GM18498 (cell line): ENCODE results near the gene FNBP1L.

Experiments
- ATAC-seq: cut with Tn5 transposase; IDR thresholded peaks from one replicate; pipeline ENCODE4 v1.9.1; 2021; ENCODE audit warnings: mild to moderate bottlenecking, moderate library complexity; ENCODE audit not compliant: unreplicated experiment

FNBP1L gene

DNA sequence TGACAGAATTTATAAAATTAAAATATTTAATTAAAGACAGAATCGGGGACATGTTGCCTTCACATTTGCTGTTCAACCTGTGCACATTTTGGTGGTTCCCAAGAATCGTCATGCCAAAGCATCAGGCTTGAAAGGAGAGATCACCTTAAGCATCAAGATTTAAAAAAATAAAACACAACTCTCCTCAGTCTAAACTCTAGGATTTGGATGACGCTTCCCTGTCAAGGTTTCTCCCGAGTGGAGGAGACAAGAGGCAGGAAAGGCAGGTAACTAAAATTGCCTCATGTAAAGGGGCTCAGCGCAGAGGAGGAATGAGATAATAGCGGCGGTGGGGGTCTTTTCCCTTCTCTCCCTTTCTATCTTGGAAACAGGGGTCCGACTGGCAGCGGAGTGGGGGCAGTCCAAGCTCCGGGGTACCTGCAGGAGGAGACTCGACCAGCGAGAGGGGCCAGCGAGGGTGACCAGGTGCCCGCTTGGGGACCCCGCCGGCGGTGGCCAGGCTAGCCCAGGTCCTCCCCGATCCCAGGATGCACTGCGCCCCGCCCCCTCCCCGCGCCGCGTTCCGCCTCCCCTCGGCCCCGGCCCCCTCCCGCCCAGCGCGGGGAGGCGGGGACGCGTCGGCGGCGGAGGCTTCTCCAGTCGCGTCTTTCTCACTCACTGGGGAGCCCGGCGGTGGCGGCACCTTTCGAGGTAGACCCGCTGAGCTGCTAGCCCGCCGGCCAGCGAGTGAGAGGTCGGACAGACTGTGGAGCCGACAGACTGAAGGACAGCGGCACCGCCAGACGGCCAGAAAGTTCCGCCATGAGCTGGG lies at the start of gene FNBP1L:
Gene FNBP1L (plus strand): TSS at position 638 of the 811 bp plus-strand sequence. CDS start 164 bp downstream, at position 802.
- ATAC-seq = no peak

DNA sequence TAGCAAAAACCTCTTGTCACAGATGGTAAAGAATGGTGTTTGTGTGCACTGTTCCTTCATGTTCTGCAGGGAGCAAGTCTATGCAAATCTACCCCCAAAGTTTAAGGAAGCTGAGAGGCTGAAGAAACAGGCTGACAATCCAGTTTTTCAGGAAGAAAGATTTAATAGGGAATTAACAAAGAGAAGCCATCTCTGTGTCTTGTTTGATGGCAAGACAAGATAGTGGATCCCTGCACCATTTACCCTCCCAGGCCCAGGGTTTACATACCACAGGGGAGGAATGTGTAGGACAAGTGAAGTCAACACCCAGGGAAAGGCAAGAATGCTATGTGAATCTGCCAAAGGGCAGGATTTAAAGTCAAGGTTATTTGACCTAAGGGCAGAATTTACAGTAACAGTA lies 48.1 kb upstream of the FNBP1L start:
- no peak for ATAC-seq

DNA sequence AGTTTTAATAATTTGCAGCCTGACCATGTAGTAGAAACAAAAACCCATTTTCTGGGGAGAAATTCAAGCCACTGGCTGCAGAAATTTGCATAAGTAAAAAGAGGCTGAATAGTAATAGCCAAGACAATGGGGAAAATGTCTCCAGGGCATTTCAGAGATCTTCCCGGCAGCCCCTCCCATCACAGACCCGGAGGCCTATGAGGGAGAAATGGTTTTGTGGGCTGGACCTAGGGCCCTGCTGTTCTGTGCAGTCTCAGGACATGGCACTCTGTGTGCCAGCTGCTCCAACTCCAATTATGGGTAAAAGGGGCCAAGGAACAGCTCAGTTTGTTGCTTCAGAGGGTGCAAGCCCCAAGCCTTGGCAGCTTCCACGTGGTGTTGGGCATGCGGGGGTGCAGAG lies 39.7 kb upstream of the FNBP1L start:
- no peak for ATAC-seq

DNA sequence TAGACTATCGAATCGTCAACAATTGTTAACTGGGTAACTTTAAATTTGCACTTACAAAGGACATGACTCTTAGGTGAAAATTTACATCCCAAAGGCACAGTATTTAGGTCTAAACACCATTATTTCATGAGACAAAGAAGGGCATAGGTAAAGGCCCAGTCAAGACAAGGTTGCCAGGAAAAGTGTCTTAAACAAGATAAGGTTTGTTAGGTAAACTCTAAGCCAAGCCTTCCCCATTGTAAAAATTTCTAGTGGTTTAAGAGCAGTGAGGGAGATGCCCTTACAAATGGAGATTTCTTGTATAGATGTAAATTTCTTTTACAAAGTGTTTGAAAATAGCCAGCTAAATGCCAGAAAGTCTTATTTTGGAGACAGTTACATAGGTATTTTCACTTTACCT lies 36.9 kb upstream of the FNBP1L start:
- ATAC-seq = no peak

DNA sequence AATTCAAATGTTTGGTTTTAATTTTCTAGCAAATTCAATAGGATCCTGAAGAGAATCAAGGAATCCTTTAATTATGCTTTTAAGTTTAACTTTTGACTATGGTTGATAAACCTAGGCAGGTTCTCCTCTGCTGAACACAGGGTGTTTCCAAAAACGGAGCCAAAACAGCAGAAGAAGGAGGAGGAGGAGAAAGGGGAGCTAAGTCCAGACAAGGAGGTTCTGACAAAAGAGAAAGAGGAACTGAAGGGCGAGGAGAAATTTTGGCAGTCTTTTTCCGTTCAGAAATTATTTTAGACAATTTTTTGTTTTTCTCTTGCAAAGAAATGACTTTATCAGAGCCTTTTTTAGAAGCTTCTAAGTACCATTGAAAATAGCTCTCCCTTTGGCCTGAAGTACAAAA lies 33.2 kb upstream of the FNBP1L start:
- ATAC-seq = no peak

DNA sequence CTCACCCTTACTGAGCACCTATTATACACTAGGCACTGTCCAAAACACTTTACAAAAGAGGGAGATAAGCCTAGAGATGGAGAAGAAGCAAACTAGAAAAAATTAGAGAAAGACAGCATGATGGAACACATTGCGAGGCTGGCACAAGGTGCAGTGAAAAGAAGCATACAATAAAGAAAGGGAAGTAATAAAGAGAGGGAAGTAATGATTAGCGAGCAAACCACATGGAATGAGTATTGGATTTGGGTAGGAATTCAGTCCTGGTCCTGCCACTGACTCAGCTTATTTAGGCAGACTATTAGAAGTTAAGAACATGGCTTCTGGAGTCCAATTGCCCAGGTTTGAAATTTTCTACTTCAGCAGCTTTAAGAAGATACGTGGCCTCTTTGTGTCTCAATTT lies 32.6 kb upstream of the FNBP1L start:
- no peak for ATAC-seq

DNA sequence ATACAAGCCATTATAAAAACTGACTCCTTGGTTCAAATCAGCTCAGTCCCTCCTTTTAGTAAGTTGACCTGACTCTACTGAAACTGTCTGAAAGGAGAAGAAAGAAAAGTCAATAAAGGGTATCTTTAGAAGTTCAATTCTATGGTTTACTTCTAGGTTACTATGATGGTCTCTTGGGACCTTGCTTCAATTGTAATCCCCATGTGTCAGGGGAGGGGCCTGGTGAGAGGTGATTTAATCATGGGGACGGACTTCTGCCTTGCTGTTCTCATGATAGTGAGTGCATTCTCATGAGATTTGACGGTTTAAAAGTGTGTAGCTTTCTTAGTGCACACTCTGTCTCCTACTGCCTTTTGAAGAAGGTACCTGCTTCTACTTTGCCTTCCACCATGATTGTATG lies 31.7 kb upstream of the FNBP1L start:
- ATAC-seq = no peak

DNA sequence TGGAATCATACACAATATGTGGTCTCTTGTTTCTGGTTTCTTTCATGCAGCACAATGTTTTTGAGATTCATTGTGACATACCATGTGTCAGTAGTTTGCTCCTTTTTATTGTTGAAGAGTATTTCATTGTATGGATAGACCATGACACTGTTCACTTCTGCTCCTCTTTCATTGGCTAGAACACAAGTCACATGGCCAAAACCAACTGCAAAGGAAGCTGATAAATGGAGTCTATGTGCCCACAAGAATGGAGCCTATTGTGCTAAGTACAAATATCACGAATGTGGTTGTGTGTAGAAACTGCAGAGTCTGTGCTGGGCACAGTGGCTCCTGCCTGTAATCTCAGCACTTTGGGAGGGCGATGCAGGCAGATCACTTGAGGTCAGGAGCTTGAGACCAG lies 28.6 kb upstream of the FNBP1L start:
- ATAC-seq = no peak

DNA sequence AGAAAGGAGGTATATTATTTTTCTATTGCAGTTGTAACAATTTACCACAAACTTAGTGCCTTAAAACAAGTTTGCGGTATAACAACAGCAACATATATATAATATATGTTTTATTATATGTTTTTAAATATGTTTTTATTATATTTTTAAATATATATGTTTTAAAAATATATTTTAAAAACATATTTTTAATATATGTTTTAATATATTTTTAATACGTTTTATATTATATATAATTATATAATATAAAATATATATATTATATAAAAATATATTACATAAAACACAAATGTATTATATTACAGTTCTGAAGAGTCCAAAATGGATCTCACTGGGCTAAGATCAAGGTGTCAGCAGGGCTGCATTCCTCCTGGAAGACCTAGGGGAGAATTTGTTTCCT lies 27.5 kb upstream of the FNBP1L start:
- ATAC-seq = no peak

DNA sequence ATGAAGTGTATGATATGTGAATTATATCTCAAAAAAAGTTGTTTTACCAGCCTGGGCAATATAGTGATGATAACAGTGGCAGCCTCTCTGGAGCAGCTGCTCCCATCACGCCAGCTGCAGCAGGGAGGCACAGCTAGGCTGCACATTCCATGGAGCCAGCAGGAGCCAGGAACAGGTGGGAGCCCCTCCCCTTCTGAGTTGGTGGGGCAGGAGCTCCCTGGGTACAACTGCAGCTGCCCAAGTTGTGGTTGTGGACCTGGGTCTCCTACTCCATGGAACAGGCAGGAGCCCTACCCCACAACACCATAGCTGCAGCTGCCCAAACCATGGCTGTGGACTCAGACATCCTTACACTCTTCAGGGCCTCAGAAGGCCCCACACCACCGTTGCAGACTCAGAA lies 21.7 kb upstream of the FNBP1L start:
- ATAC-seq = no peak

DNA sequence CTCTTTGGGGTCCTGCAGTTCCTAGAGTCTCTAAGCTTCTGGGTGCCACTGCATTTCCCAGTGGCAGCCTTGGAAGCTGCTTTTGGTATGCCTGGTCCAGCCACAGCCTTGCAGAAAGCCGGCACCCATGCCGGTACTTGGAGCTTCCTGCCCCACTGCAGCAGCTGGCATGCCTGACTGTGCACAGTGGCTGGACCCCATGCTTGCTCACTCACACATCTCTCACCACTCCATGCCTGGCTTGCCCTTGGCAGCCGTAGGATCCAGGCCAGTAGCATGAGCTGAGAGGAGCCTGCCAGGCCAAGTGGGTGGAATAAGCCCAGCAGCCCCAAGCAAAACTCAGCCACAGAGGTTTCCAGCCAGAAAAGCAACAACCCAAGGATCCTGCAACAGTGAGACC lies 20.3 kb upstream of the FNBP1L start:
- ATAC-seq = no peak

DNA sequence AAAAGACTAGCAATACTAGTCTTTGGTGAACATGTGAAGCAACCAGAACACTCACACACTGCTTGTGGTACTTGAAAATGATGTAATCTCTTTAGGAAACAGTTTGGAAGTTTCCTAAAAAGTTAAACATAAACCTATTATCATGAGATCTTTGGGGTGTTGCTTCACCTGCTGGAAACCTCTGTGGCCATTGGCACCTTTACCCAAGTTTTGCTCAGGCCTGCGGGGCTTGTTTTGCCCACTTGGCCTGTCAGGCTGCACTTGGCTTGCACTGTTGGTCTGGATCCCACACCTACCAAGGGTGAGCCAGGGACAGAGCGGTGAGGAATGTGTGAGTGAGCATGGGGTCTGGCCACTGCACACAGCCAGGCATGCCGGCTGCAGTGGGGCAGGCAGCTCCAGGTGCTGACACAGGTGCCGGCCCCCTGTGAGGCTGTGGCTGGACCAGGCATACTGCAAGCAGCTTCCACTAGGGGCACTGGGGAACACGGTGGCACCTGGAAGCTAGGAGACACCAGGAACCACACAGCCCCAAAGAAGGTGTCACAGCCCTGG lies 14.4 kb upstream of the FNBP1L start:
- ATAC-seq = no peak

DNA sequence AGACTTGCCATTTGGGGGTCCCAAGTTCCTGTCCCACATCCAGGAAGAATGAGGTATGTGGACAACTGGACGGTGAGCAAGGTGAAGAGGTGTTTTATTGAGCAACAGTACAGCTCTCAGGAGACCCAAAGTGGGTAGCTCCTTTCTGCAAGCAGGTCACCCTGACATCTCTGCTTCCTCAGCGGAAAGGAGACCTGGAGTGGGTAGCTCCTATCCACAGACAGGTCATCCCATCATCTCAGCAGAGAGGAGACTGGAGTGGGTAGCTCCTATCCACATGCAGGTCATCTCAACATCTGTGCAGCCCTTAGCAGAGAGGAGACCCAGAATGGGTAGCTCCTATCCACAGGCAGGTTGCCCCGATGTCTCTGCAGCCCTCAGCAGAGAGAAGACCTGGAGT lies 13.8 kb upstream of the FNBP1L start:
- ATAC-seq = no peak

DNA sequence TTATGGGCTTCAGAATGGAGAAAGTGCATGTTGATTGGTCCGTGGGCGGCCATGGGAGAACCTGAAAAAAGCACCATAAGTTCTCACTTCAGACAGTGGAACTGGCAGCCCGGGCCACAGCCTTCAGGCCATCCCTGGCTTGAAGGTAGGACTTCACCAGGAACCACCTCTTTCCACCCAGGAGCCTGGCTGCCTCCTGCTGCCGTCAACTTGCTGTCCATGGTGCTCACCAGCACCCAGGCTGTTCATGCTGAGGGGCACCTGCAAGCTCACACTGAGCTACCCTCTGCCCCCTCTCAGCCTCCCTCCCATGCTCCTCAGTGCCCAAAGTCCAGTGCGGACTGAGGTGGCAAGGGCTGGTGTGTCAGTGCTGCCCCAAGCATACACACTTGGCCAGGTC lies 12.9 kb upstream of the FNBP1L start:
- ATAC-seq = no peak

DNA sequence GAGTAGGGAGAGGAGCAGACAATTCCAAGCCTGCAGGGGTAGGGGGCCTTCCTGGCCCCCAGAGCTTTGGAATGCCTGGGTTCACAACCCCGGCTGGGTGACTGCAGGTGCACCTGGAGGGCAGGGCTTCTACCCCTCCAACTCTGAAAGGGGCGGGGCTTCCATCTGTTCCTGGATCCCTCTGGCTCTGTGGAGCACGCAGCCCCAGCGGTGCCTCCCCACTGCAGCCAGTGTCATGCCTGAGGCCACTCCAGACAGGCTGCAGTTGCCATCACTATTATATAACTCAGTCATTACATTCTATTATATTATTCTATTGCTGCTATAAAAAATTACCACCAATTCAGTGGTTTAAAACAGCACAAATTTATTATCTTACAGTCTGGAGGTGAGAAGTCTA lies 12.5 kb upstream of the FNBP1L start:
- no peak for ATAC-seq

DNA sequence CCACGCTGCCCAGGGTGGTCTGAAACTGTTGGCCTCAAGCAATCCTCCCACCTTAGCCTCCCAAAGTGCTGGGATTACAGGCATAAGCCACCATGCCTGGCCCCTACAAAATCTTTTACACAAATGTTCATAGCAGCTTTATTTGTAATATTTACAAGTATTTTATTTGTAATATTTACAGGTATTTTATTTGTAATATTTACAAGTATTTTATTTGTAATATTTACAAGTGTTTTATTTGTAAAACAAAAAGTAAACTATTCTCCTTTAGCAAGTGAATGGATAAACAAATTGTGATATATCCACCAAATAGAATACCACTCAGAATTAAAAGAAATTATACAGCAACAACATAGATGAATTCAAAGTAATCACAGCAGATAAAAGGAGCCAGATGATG lies 11.4 kb upstream of the FNBP1L start:
- no peak for ATAC-seq

DNA sequence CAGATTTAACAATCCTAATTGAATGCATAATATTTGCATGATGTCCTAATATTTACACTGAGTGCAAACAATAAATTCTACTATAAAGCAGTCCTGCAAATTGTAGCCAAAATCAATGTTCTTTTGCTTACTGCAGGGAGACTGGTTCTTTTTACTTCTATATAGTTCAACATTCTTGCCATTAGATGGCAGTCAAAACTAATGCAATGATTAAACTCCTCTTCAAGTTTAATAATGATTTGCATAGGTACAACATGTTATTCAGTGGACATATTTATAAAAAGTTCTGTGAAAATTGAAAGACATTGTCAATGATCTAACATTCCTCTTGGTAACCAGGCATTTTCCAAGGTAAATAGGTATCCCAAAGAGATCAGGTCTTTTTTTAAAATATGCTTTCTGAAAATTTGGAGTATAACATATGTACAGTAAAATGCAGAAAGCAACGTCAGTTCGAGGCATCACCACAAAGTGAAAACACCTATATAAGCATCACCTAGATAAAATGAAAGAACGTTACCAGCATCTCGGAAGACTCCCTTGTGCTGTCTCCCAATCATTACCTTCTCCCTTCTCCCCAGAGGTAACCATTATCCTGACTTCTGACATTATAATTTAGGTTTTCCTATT lies 9.8 kb upstream of the FNBP1L start:
- no peak for ATAC-seq

DNA sequence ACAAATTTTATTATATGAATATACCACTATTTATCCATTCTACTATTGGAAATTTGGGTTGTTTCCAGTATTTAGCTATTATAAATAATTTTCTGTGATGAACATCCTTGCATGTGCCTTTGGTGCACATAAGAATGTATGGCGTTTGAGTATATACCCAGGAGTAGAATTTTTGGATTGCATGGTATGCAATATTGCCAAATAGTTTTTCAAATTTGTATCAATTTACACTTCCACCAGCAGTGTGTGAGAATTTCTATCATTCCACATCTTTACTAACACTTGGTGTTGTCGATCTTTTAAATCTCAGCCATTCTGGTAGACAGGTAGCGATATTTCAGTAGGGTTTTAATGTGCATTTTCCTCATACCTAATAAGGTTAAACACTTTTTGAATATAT lies 9.2 kb upstream of the FNBP1L start:
- ATAC-seq = no peak

DNA sequence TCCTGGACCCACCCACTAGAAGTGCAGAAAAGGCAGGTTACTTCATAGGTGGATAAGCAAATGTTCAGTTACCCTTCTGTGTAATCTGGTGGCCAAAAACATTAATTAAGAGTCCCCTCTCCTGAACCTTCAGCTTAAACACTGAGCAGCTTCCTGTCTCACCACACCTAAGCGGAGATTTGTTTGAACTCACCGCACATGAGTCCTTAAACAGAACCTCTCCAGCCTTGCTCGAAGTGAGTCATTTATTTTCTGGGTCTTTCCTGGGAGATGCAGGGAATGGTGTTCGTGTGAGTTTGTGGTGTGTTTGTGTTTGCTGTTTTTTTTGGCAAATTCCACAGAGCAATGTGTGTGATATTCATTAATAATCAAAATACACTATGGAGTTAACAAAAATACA lies 7.6 kb upstream of the FNBP1L start:
- ATAC-seq = no peak

DNA sequence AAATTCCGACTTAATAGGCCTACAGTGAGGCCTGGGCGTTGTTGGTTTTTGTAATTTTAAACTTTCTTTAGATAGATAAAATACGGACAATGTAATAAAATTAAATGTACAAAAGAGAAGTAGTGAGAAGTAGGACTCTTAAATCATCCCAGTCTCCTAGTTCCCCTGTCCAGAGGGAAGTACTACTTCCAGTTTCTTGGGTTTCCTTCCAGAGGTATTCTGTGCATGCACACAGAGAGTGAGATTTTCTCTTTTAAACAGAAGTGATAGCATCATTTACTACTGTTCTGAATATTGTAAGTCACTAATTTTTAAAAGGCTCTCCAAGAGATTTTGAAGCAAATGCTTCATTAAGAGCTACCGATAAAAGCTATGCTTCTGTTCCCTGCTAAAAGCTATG lies 7.2 kb upstream of the FNBP1L start:
- ATAC-seq = no peak

DNA sequence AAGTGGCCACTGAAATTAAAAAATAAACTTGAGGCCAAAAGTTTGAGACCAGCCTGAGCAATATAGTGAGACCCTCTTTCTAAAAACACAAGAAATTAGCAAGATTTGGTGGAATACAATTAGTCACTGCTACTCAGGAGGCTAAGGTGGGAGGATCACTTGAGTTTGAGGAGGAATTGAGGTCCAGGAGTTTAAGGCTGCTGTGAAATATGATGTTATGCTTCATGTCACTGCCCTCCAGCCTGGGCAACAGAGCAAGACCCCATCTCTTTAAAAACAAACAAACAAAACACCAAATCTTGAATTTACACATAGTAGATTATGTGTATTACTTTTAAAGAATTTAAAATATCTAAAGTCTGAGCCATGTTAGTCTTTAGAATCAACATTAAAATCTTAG lies 6.3 kb upstream of the FNBP1L start:
- no peak for ATAC-seq

DNA sequence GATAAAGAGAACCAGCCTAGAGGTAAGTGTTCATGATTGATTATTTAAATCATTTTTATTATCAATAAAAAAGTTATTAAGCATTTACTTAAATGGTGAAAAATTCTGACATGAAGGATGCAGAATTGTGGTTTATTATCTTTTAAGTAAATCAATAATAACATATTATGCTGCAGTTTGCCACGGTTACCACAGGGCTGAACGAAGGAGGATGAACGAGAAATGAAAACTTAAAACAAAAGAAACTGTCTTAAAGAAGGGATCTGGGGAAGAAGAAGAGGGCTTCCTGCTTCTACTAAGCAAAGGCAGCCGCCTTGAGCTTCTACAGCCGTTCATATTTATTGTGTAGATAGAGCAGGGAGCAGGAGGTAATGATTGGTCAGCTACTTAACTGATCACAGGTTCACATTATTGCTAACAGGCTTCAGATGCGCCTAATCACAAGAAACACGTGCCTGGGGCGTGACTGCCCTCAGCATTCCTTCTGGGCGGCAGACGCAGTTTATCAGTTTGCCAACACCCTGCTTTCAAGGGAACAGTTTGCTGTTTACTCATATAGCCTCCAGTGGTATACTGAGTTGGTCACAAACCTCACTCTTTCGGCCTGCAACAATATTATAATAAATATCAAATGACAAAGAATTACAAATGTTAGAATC lies 5.8 kb upstream of the FNBP1L start:
- ATAC-seq = no peak
